CD14-positive monocyte (primary cell): ENCODE results near the gene GAK. TPM values are rescaled to one million over a fixed set of nuclear protein-coding genes. Genes with fewer than 3 reads are reported as not detected.

Experiments used
- DNase-seq, 3 donors: peaks; one replicate each; pipeline ENCODE4 v3.0.0-alpha.2; 2011 to 2022
- H2AFZ ChIP-seq: 2 replicates; pipeline ENCODE4 v1.6.0; 2012; ENCODE audit warnings: mild to moderate bottlenecking, low read depth, low read length, inconsistent platforms; ENCODE audit not compliant: insufficient read depth, poor library complexity, severe bottlenecking
- H3K27ac ChIP-seq, 2 donors: 1 replicate in 1 of 2; 2 replicates in 1 of 2; pipeline ENCODE4 v1.5.1; 2012 to 2013; ENCODE audit warnings: low read length in 2 of 2, control low read depth in 1 of 2, inconsistent platforms in 1 of 2, low read depth in 1 of 2, mild to moderate bottlenecking in 1 of 2
- H3K27me3 ChIP-seq, 2 donors: one replicate each; pipeline versions ENCODE4 v1.6.0 to v1.6.1; 2011 to 2013; ENCODE audit warnings: low read length in 2 of 2; ENCODE audit not compliant: control insufficient read depth in 2 of 2, insufficient read depth in 2 of 2
- H3K36me3 ChIP-seq, 2 donors: replicated peaks in 1 of 2; 1 replicate in 1 of 2; 2 replicates in 1 of 2; pipeline versions ENCODE4 v1.5.1 to v1.6.1; 2012 to 2013; ENCODE audit warnings: low read length in 2 of 2, control low read depth in 1 of 2, inconsistent platforms in 1 of 2, mild to moderate bottlenecking in 1 of 2; ENCODE audit not compliant: insufficient read depth in 2 of 2, control insufficient read depth in 1 of 2
- H3K4me1 ChIP-seq, 2 donors: 1 replicate in 1 of 2; 2 replicates in 1 of 2; pipeline versions ENCODE4 v1.5.1 to v1.6.1; 2012 to 2013; ENCODE audit warnings: low read length in 2 of 2, control low read depth in 1 of 2, inconsistent platforms in 1 of 2, mild to moderate bottlenecking in 1 of 2, moderate library complexity in 1 of 2; ENCODE audit not compliant: insufficient read depth in 2 of 2, control insufficient read depth in 1 of 2
- H3K4me2 ChIP-seq: replicated peaks from 2 replicates; pipeline ENCODE3; 2012; ENCODE audit warnings: low read length, moderate library complexity, mild to moderate bottlenecking; ENCODE audit not compliant: poor library complexity, severe bottlenecking; ENCODE audit errors: extremely low read depth
- H3K4me3 ChIP-seq, 3 experiments: fragments of 200-600 bp in 1 of 3; sonication (generic) in 1 of 3; replicated peaks in 1 of 3; 1 replicate in 2 of 3; 2 replicates in 1 of 3; pipeline ENCODE4 v1.5.1; 2011 to 2013; ENCODE audit warnings: low read length in 3 of 3, mild to moderate bottlenecking in 3 of 3, control low read depth in 2 of 3, low read depth in 2 of 3, inconsistent platforms in 1 of 3, moderate library complexity in 1 of 3
- H3K79me2 ChIP-seq: 2 replicates; pipeline ENCODE4 v1.6.0; 2012; ENCODE audit warnings: mild to moderate bottlenecking, control low read depth, inconsistent platforms, low read length, moderate library complexity; ENCODE audit not compliant: insufficient read depth
- H3K9ac ChIP-seq: 2 replicates; pipeline ENCODE4 v1.6.0; 2017; ENCODE audit warnings: low read length, mild to moderate bottlenecking; ENCODE audit not compliant: insufficient read depth, poor library complexity, severe bottlenecking
- H3K9me3 ChIP-seq, 2 donors: replicated peaks in 1 of 2; 1 replicate in 1 of 2; 2 replicates in 1 of 2; pipeline versions ENCODE4 v1.5.1 to v1.6.1; 2012 to 2013; ENCODE audit warnings: low read length in 2 of 2, control low read depth in 1 of 2; ENCODE audit not compliant: control insufficient read depth in 1 of 2, insufficient read depth in 1 of 2
- H4K20me1 ChIP-seq: 2 replicates; pipeline ENCODE4 v1.6.0; 2012; ENCODE audit warnings: mild to moderate bottlenecking, low read length, control low read depth, moderate library complexity; ENCODE audit not compliant: insufficient read depth
- H3K27ac Mint-ChIP-seq, 7 donors: one replicate each; pipeline ENCODE4 v1.8.0; 2020; ENCODE audit warnings: mild to moderate bottlenecking in 7 of 7, mixed read lengths in 7 of 7, moderate library complexity in 6 of 7, inconsistent platforms in 2 of 7
- H3K27me3 Mint-ChIP-seq, 3 donors: one replicate each; pipeline ENCODE4 v1.8.0; 2021 to 2022; ENCODE audit warnings: low read depth in 3 of 3, mild to moderate bottlenecking in 3 of 3, mixed read lengths in 3 of 3, moderate library complexity in 3 of 3, inconsistent platforms in 1 of 3
- H3K36me3 Mint-ChIP-seq, 2 donors: one replicate each; pipeline ENCODE4 v1.8.0; 2020; ENCODE audit warnings: mixed read lengths in 2 of 2, inconsistent platforms in 1 of 2, mild to moderate bottlenecking in 1 of 2
- H3K4me1 Mint-ChIP-seq: one replicate; pipeline ENCODE4 v1.8.0; 2020; ENCODE audit warnings: mild to moderate bottlenecking, mixed read lengths
- H3K4me3 Mint-ChIP-seq, 2 donors: one replicate each; pipeline ENCODE4 v1.8.0; 2020; ENCODE audit warnings: mild to moderate bottlenecking in 2 of 2, mixed read lengths in 2 of 2, moderate library complexity in 1 of 2
- H3K9me3 Mint-ChIP-seq, 7 donors: one replicate each; pipeline ENCODE4 v1.8.0; 2020 to 2022; ENCODE audit warnings: mixed read lengths in 7 of 7, mild to moderate bottlenecking in 6 of 7, moderate library complexity in 6 of 7, inconsistent platforms in 2 of 7
- CTCF ChIP-seq: fragments of 200-600 bp; IDR thresholded peaks from one replicate; pipeline ENCODE4 v1.8.0; 2022; ENCODE audit warnings: antibody characterized with exemption, mild to moderate bottlenecking
- whole genome bisulfite sequencing: methylation state at CpG from one replicate; pipeline ENCODE4 v1.1.5; 2013; ENCODE audit warnings: missing lambda C conversion rate; ENCODE audit not compliant: insufficient coverage; 5-methylcytosine and 5-hydroxymethylcytosine counted together
- intact Hi-C, 2 donors: fragments of 100-400 bp; cut with micrococcal nuclease; formaldehyde crosslinking; loops; one replicate each; pipeline versions ENCODE4 v1.15.0 to v1.15.1; 2023
- polyA plus RNA-seq, 3 donors: library from polyadenylated mRNA; depleted of rRNA in 1 of 3; unstranded in 2 of 3; stranded (reverse) in 1 of 3; fragments of 300-500 nt in 2 of 3; fragments of >200 nt in 1 of 3; fragmentation: Illumina TruSeq in 2 of 3; gene quantifications; 1 replicate in 2 of 3; 2 replicates in 1 of 3; pipeline ENCODE4 v1.2.3, GENCODE V29; 2012 to 2021

The GAK gene
- polyA plus RNA-seq, 3 donors: 40.3 to 88.7 (median 54.9) TPM

- WGBS: 99% methylated on average over 11 of the region's 12 CpGs
- Mint-ChIP-seq H3K4me3 (no peak overlapping the region), H3K4me1 (no peaks in the 10 kb centered on the region), H3K27me3 (no peaks in the 10 kb centered on the region), H3K36me3 (peaks cover 53 to 91% of the 10 kb centered on the region in 2 donors), H3K9me3 (no peaks in the 10 kb centered on the region), H3K27ac (peak overlapping the region in 1 of 7 donors; percentile 72)
- Histone ChIP-seq H3K9me3 (no peaks in the 10 kb centered on the region), H4K20me1 (peaks cover 90% of the 10 kb centered on the region), H3K4me3 (no peak overlapping the region), H3K4me2 (no peak overlapping the region), H3K27me3 (no peaks in the 10 kb centered on the region), H3K9ac (no peak overlapping the region), H3K79me2 (peaks cover 25% of the 10 kb centered on the region), H3K4me1 (no peaks in the 10 kb centered on the region), H3K27ac (no peak overlapping the region), H3K36me3 (peaks cover 71 to 96% of the 10 kb centered on the region in 2 donors), H2AFZ (no peak overlapping the region)
- intact Hi-C loops: no loop called here
- no peak for TF ChIP-seq CTCF
- DNase-seq: no peak
Observed at GRCh38 chr4:899556-899906, 32.6 kb downstream of the GAK start.

GRCh38 chr4:898869-899555, 33.1 kb downstream of the GAK start:
- no peaks in the 10 kb centered on the region for H3K9me3 ChIP-seq
- intact Hi-C loops: no loop called here
- Mint-ChIP-seq H3K9me3 (no peaks in the 10 kb centered on the region), H3K27me3 (no peaks in the 10 kb centered on the region), H3K4me3 (no peak overlapping the region), H3K27ac (peak overlapping the region in 2 of 7 donors; percentile 22 to 55), H3K36me3 (peaks cover 58 to 95% of the 10 kb centered on the region in 2 donors), H3K4me1 (no peaks in the 10 kb centered on the region)
- H3K9ac ChIP-seq: no peak overlapping the region
- peaks cover 25% of the 10 kb centered on the region for H3K79me2 ChIP-seq
- H3K27me3 ChIP-seq: no peaks in the 10 kb centered on the region
- H2AFZ ChIP-seq: no peak overlapping the region
- H3K4me3 ChIP-seq: no peak overlapping the region
- no peak for TF ChIP-seq CTCF
- peaks cover 92% of the 10 kb centered on the region for H4K20me1 ChIP-seq
- H3K27ac ChIP-seq: no peak overlapping the region
- no peak for DNase-seq
- no peaks in the 10 kb centered on the region for H3K4me1 ChIP-seq
- WGBS: 99% methylated on average over 22 of the region's 27 CpGs
- H3K36me3 ChIP-seq: peaks cover 71 to 98% of the 10 kb centered on the region in 2 donors
- no peak overlapping the region for H3K4me2 ChIP-seq
